Endodermal cell (in vitro differentiated cells): Measurements from ENCODE around the gene DCBLD2. TPM values are rescaled to one million over a fixed set of nuclear protein-coding genes. Genes with fewer than 3 reads are reported as not detected.

Experiments
- DNase-seq: peaks from one replicate; pipeline ENCODE4 v3.0.0-alpha.2; 2017
- H3K27ac ChIP-seq: 2 replicates; pipeline ENCODE4 v1.5.1; 2013; ENCODE audit warnings: mild to moderate bottlenecking, low read depth, low read length, moderate library complexity
- H3K27me3 ChIP-seq: 2 replicates; pipeline ENCODE4 v1.6.1; 2013; ENCODE audit warnings: mild to moderate bottlenecking, low read length, moderate library complexity; ENCODE audit not compliant: insufficient read depth, control insufficient read depth, poor library complexity, severe bottlenecking
- H3K36me3 ChIP-seq: 2 replicates; pipeline ENCODE4 v1.7.0; 2013; ENCODE audit warnings: mild to moderate bottlenecking, low read length, moderate library complexity; ENCODE audit not compliant: control insufficient read depth, insufficient read depth
- H3K4me1 ChIP-seq: one replicate; pipeline ENCODE4 v1.7.0; 2013; ENCODE audit warnings: low read length; ENCODE audit not compliant: control insufficient read depth, insufficient read depth
- H3K4me3 ChIP-seq: 2 replicates; pipeline ENCODE4 v1.5.1; 2013; ENCODE audit warnings: mild to moderate bottlenecking, low read length, moderate library complexity
- H3K9ac ChIP-seq: 2 replicates; pipeline ENCODE4 v1.6.1; 2013; ENCODE audit warnings: mild to moderate bottlenecking, low read length, moderate library complexity; ENCODE audit not compliant: poor library complexity, severe bottlenecking; ENCODE audit errors: extremely low read depth
- H3K9me3 ChIP-seq: 2 replicates; pipeline ENCODE4 v1.6.1; 2013; ENCODE audit warnings: mild to moderate bottlenecking, low read length, moderate library complexity; ENCODE audit not compliant: control insufficient read depth
- H3K27ac Mint-ChIP-seq: 2 replicates; pipeline ENCODE4 v1.8.0; 2020; ENCODE audit warnings: mixed read lengths
- H3K27me3 Mint-ChIP-seq: 2 replicates; pipeline ENCODE4 v1.8.0; 2021; ENCODE audit warnings: mild to moderate bottlenecking, mixed read lengths; ENCODE audit not compliant: insufficient read depth
- H3K36me3 Mint-ChIP-seq: 2 replicates; pipeline ENCODE4 v1.8.0; 2020; ENCODE audit warnings: low read depth, mixed read lengths
- H3K4me1 Mint-ChIP-seq: 2 replicates; pipeline ENCODE4 v1.8.0; 2020; ENCODE audit warnings: mixed read lengths
- H3K4me3 Mint-ChIP-seq: 2 replicates; pipeline ENCODE4 v1.8.0; 2020; ENCODE audit warnings: mild to moderate bottlenecking, moderate library complexity, mixed read lengths
- H3K9me3 Mint-ChIP-seq: 2 replicates; pipeline ENCODE4 v1.8.0; 2020; ENCODE audit warnings: mild to moderate bottlenecking, mixed read lengths
- WGBS, 2 experiments: methylation state at CpG; one replicate each; pipeline versions ENCODE4 v1.1.5 to v1.1.7; 2013; ENCODE audit warnings: missing lambda C conversion rate in 2 of 2, mixed read lengths in 1 of 2; ENCODE audit not compliant: insufficient coverage in 1 of 2, insufficient read length in 1 of 2; 5-methylcytosine and 5-hydroxymethylcytosine counted together
- total RNA-seq, 2 donors: library from RNA; stranded (reverse); fragmentation: NEBNext Ultra II Directional in 1 of 2; extraction: Animal tissue kit (Norgen Biotek cat#: 25700) in 1 of 2; gene quantifications; 2 replicates in 1 of 2; 3 replicates in 1 of 2; pipeline ENCODE4 v1.2.1, GENCODE V29; 2021
- TF ChIP-seq, protein P1 (sequence below): fragments of 200-600 bp; sonication (generic); conservative IDR thresholded peaks from 2 replicates; pipeline ENCODE4 v1.5.0; 2021; ENCODE audit warnings: antibody characterized with exemption, mild to moderate bottlenecking

Gene DCBLD2
- total RNA-seq, 2 donors from 2014 or later = 70.7 to 80.9 TPM

DNA sequence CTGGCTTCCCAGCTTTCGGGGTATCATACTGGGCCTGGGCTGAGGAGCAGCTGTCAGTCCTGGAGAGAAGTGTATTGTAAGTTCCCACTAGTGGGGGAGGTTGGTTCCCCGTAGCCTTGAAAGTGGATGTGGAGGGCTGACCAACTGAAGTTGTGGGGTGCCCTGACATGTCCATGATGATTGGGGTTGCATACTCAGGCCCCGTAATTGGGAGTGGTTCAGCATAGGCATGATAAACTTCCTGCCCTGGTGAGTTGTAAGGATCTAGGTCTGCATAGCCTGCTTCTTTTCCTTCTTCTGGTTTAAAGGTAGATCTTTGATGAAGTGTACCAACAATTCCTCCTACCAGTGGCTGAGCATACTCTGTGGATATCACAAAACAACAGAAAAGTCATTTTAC is 102.0 kb downstream of the DCBLD2 start:
- Mint-ChIP-seq H3K36me3 (peaks cover 63% of the 10 kb centered on the region), H3K4me3 (no peak overlapping the region), H3K27me3 (no peaks in the 10 kb centered on the region), H3K27ac (no peak overlapping the region), H3K9me3 (peaks cover 6% of the 10 kb centered on the region), H3K4me1 (no peaks in the 10 kb centered on the region)
- no peaks in the 10 kb centered on the region for H3K4me1 ChIP-seq
- no peaks in the 10 kb centered on the region for H3K9me3 ChIP-seq
- 94 to 100% methylated on average over 1 to 3 of the region's 3 CpGs for WGBS, 2 experiments
- no peaks in the 10 kb centered on the region for H3K27me3 ChIP-seq
- TF ChIP-seq, protein P1, sequence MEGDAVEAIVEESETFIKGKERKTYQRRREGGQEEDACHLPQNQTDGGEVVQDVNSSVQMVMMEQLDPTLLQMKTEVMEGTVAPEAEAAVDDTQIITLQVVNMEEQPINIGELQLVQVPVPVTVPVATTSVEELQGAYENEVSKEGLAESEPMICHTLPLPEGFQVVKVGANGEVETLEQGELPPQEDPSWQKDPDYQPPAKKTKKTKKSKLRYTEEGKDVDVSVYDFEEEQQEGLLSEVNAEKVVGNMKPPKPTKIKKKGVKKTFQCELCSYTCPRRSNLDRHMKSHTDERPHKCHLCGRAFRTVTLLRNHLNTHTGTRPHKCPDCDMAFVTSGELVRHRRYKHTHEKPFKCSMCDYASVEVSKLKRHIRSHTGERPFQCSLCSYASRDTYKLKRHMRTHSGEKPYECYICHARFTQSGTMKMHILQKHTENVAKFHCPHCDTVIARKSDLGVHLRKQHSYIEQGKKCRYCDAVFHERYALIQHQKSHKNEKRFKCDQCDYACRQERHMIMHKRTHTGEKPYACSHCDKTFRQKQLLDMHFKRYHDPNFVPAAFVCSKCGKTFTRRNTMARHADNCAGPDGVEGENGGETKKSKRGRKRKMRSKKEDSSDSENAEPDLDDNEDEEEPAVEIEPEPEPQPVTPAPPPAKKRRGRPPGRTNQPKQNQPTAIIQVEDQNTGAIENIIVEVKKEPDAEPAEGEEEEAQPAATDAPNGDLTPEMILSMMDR = no peak
- peaks cover 50% of the 10 kb centered on the region for H3K36me3 ChIP-seq
- H3K4me3 ChIP-seq = no peak overlapping the region
- no peak overlapping the region for H3K9ac ChIP-seq
- H3K27ac ChIP-seq = no peak overlapping the region
- no peak for DNase-seq

DNA sequence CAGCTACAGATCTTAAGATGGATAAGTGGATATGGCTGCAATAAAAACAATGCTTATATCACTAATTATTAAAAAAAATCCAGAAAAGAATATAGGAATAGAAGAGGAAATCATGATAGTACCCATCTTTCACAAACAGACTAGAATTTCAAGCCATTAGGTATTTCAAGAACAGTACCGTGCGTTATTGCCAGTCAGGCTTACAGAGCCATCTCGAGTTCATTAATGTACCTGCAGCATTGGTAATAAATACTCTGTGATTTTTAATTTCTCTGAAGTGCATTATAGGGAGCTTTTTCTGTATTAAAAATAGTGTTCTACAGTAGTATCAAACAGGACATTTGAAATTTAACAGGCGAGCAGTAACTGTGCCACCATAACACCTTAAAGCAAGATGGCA is 102.7 kb downstream of the DCBLD2 start:
- H3K27ac ChIP-seq = no peak overlapping the region
- peaks cover 50% of the 10 kb centered on the region for H3K36me3 ChIP-seq
- H3K9ac ChIP-seq = no peak overlapping the region
- DNase-seq = no peak
- WGBS, 2 experiments = 97 to 100% methylated on average over 4 of the region's 4 CpGs
- H3K9me3 ChIP-seq = no peaks in the 10 kb centered on the region
- Mint-ChIP-seq H3K4me3 (no peak overlapping the region), H3K9me3 (peaks cover 6% of the 10 kb centered on the region), H3K36me3 (peaks cover 60% of the 10 kb centered on the region), H3K27me3 (no peaks in the 10 kb centered on the region), H3K27ac (no peak overlapping the region), H3K4me1 (no peaks in the 10 kb centered on the region)
- no peaks in the 10 kb centered on the region for H3K27me3 ChIP-seq
- TF ChIP-seq, protein P1 = no peak
- no peaks in the 10 kb centered on the region for H3K4me1 ChIP-seq
- H3K4me3 ChIP-seq = no peak overlapping the region

DNA sequence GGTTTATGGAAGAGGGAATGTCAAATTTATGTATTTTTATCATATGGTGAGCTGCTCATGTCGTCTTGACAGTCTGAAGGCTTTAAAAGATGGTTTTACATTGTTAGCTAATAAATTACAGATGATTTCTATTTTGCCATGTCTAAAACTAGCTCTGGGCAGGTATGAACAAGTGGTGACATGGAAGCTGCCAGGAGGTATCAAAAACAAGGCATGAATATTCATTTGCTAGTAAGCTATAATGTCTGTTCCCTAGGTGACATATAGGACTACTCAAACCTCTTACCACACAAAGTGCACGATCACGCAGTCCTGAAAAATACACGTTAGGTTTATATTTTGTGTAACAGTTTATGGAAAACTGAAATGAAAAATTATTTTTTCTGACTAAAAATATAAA is 103.6 kb downstream of the DCBLD2 start:
- 94% methylated on average over 1 of the region's 4 CpGs; no CpG with 5 or more reads in 1 of the 2 experiments for WGBS, 2 experiments
- TF ChIP-seq, protein P1 = no peak
- Mint-ChIP-seq H3K4me3 (no peak overlapping the region), H3K36me3 (peaks cover 52% of the 10 kb centered on the region), H3K27me3 (no peaks in the 10 kb centered on the region), H3K27ac (no peak overlapping the region), H3K9me3 (peaks cover 3% of the 10 kb centered on the region), H3K4me1 (no peaks in the 10 kb centered on the region)
- Histone ChIP-seq H3K9me3 (no peaks in the 10 kb centered on the region), H3K36me3 (peaks cover 50% of the 10 kb centered on the region), H3K27me3 (no peaks in the 10 kb centered on the region), H3K4me1 (no peaks in the 10 kb centered on the region), H3K27ac (no peak overlapping the region), H3K9ac (no peak overlapping the region), H3K4me3 (no peak overlapping the region)
- no peak for DNase-seq
